IMR-90 (cell line): ENCODE measurements around the gene PRKCA.

ENCODE experiments used
- BHLHE40 ChIP-seq: fragments of 150-350 bp; IDR thresholded peaks from 2 replicates; pipeline ENCODE4 v1.6.1; 2016; ENCODE audit warnings: mild to moderate bottlenecking, low read depth, low read length
- CEBPB ChIP-seq: IDR thresholded peaks from 2 replicates; pipeline ENCODE4 v1.6.1; 2012; ENCODE audit warnings: low read depth, low read length, improper control_type of control experiment
- MAFK ChIP-seq: IDR thresholded peaks from 2 replicates; pipeline ENCODE4 v1.6.1; 2012; ENCODE audit warnings: low read depth, low read length, improper control_type of control experiment
- MXI1 ChIP-seq: IDR thresholded peaks from 2 replicates; pipeline ENCODE4 v1.6.1; 2012; ENCODE audit warnings: low read depth, mild to moderate bottlenecking, low read length, moderate library complexity, borderline replicate concordance
- NFE2L2 ChIP-seq: fragments of 150-350 bp; IDR thresholded peaks from 2 replicates; pipeline ENCODE4 v1.6.1; 2016; ENCODE audit warnings: low read depth, mild to moderate bottlenecking, low read length
- POLR2A ChIP-seq: IDR thresholded peaks from 2 replicates; pipeline ENCODE4 v1.6.1; 2012; ENCODE audit warnings: mild to moderate bottlenecking, low read depth, low read length
- RAD21 ChIP-seq: IDR thresholded peaks from 2 replicates; pipeline ENCODE4 v1.6.1; 2012; ENCODE audit warnings: low read length, improper control_type of control experiment
- RCOR1 ChIP-seq: IDR thresholded peaks from 2 replicates; pipeline ENCODE4 v1.6.1; 2012; ENCODE audit warnings: mild to moderate bottlenecking, low read length, improper control_type of control experiment; ENCODE audit not compliant: insufficient replicate concordance
- TF ChIP-seq, protein P1 (sequence below): conservative IDR thresholded peaks from 2 replicates; pipeline ENCODE4 v1.5.1; 2012; ENCODE audit warnings: mild to moderate bottlenecking, low read depth, low read length, improper control_type of control experiment
- TF ChIP-seq, protein P2 (sequence below): fragments of 150-350 bp; IDR thresholded peaks from 2 replicates; pipeline ENCODE4 v1.6.1; 2017; ENCODE audit warnings: mild to moderate bottlenecking, antibody characterized with exemption, low read length, low read depth
- TF ChIP-seq, protein P3 (sequence below): fragments of 150-350 bp; IDR thresholded peaks from 2 replicates; pipeline ENCODE4 v1.6.1; 2016; ENCODE audit warnings: low read depth, mild to moderate bottlenecking, low read length, moderate library complexity, borderline replicate concordance

DNA sequence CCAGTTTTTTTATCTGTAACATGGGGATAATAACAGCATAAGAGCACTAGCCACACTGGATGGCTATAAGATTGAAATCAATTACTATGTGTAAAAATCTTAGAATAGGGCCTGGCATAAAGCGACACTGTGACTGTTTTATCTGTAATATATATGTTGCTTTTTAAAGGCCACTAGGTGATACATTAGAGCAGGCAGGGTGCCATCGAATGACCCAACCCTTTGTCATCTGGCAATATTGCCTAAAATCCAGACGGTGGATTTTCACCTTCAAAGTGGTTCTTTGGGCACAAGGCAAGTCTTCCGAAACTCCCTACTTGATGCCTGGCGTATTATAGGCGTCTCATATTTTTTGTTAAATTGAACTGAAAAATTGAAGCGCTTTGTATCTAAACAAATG, 69.1 kb downstream of the PRKCA start:
- no peak for TF ChIP-seq POLR2A
- TF ChIP-seq, protein P1, sequence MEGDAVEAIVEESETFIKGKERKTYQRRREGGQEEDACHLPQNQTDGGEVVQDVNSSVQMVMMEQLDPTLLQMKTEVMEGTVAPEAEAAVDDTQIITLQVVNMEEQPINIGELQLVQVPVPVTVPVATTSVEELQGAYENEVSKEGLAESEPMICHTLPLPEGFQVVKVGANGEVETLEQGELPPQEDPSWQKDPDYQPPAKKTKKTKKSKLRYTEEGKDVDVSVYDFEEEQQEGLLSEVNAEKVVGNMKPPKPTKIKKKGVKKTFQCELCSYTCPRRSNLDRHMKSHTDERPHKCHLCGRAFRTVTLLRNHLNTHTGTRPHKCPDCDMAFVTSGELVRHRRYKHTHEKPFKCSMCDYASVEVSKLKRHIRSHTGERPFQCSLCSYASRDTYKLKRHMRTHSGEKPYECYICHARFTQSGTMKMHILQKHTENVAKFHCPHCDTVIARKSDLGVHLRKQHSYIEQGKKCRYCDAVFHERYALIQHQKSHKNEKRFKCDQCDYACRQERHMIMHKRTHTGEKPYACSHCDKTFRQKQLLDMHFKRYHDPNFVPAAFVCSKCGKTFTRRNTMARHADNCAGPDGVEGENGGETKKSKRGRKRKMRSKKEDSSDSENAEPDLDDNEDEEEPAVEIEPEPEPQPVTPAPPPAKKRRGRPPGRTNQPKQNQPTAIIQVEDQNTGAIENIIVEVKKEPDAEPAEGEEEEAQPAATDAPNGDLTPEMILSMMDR, result no peak
- no peak for TF ChIP-seq CEBPB
- TF ChIP-seq, protein P2, sequence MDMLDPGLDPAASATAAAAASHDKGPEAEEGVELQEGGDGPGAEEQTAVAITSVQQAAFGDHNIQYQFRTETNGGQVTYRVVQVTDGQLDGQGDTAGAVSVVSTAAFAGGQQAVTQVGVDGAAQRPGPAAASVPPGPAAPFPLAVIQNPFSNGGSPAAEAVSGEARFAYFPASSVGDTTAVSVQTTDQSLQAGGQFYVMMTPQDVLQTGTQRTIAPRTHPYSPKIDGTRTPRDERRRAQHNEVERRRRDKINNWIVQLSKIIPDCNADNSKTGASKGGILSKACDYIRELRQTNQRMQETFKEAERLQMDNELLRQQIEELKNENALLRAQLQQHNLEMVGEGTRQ, result no peak
- TF ChIP-seq MAFK, result no peak
- TF ChIP-seq MXI1, result no peak
- TF ChIP-seq NFE2L2, result no peak
- TF ChIP-seq RAD21, result no peak
- TF ChIP-seq RCOR1, result no peak
- TF ChIP-seq, protein P3, sequence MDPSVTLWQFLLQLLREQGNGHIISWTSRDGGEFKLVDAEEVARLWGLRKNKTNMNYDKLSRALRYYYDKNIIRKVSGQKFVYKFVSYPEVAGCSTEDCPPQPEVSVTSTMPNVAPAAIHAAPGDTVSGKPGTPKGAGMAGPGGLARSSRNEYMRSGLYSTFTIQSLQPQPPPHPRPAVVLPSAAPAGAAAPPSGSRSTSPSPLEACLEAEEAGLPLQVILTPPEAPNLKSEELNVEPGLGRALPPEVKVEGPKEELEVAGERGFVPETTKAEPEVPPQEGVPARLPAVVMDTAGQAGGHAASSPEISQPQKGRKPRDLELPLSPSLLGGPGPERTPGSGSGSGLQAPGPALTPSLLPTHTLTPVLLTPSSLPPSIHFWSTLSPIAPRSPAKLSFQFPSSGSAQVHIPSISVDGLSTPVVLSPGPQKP, result no peak
- TF ChIP-seq BHLHE40, result no peak
